Globus pallidus (tissue), 1 donor: Measurements from ENCODE around the gene AGAP3.

Experiments used
- DNase-seq: peaks from one replicate; pipeline ENCODE4 v3.0.0-alpha.2; 2015; ENCODE audit warnings: low spot score

The AGAP3 gene

DNA sequence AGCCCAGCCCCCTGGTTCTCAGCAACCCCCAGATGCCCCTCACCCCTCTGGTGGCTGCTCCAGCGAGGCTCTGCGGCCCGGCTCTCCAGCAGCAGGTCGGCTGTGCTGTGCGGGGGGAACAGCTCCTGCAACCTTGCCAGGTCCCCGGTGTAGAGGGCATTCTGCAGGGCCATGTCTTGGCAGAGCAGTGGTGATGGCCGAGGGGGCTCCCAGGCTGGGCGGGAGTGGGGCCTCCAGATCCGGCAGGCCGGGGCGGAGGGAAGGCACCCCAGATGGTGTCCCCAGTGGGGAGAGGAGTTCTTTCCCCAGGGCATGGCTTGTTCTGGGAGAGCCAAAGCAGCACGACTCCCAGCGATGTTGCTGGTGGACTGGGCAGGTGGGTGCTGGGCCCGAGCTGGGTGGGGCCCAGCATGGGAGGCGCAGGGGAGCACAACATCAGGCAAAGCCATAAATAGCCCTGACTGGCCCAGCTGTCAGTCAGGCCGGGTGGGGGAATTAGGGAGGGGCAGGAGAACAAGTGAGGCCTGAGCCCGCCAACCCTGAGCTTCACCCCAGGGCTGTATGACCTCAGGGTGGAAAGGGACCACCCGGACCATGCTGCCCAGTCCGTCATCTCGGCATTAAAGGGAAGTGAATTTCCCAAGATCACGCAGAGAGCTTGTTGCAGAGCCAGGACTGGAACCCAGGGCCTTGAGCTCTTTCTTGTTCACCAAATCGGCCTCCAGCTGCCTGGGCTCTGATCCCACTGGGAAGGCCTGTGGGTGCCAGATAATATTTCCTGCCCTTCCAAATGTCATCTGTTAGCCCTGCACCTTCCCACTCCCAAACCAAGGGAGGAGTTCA is 101.4 kb downstream of the AGAP3 start:
- no peak for DNase-seq

DNA sequence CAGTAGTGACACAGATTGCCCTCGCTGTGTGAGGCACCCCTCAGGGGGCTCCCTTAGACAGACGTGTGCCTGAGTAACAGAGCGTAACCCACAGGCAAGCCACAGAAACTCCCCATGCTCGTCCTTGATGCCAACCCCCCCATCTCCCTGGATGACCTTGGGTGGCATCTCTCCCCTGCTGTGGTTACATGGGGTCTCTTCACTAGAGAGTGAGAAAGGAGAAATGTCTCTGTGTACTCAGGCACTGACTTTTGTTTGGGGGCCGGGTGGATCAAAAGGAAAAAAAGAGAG is 101.9 kb downstream of the AGAP3 start:
- no peak for DNase-seq

DNA sequence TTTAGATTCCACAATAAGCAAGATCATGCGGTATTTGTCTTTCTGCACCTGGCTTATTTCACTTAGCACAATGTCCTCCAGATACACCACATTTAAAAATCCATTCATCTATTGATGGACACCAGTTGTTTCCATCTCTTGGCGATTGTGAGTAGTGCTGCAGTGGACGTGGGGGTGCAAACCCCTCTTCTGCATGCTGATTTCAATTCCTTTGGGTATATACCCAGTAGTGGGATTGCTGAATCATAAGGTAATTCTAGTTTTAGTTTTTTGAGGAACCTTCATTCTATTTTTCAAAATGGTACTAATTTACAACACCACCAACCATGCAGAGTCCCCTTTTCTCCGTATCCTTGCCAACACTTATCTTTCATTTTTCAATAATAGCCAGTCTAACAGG is 102.8 kb downstream of the AGAP3 start:
- DNase-seq = no peak

DNA sequence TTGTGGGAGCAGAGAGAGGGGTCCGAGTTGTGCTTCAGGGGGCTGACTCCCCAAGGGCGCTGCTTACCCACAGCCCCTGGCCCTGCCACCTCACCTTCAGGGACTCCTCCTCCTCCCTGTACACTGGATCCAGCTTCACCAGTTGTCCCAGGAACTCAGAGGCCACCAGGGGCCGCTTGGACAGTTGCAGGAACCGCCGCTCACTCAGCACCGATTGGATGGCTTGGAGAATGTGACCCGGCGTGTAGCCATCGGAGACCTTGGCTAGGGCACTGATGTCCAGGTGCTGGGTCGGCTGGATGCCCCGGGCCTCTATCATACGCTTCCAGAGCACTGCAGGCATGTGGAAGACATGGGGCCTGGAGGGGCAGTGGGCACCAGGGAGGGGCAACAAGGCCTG is 105.3 kb downstream of the AGAP3 start:
- DNase-seq = no peak

DNA sequence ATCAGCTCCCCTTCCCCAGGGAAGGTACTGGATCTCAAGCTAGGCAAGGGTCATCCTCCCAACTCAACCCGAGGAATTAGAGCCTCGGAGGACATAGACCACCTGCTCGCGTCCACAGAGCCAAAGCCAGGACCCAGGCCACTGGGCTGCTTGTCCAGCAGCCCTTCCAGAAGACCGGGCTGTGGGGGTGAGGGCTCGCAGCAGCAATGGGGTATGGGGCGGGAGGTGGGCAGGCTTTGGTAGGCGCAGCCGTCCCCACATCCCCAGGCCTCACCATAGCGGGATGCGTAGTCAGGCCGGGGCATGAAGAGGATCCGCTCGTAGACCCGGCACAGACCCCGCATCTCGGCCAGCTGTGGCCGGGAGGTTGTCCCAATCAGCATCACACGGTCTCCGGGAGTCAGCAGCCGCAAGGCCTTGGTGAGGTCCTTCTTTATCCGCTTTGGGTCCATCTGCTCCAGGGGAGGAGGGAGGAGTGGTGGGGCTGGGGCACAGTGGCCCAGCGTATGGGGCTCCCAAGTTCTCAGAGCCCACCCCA is 105.8 kb downstream of the AGAP3 start:
- no peak for DNase-seq

DNA sequence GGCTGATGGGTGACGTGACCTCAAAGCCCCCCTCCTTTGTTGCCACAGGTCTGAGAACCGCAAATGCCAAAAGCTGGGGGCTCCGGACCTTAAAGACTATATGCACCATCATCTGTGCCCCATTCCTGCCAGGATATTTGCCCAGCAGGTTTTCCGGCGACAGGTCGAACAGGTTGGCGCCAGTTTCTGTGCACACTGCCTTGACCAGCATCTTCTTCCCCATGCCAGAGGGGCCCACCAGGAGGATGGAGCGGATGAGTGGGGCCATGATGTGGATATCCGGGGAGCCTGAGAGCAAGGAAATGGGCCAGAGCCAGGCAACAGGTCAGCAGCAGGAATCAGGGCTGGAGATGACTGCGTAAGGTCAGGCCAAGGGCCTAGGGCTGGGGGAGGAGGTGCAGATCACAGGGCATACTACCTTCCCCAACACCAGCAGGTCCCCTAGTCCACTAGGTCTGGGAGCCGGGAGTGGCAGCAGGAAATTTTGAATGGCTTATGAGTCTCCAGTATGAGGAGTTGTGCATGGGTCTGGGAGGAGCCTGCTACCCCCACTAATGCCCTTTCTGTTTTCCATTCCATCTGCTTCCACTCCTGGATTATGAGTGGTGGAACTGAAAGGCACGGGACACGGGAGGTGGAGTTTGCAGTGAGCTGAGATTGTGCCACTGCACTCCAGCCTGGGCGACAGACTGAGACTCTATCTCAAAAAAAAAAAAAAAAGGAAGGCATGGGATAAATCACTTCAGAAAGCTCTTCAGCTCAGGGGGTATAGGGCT is 107.1 kb downstream of the AGAP3 start:
- DNase-seq = no peak
